Dermis microvascular lymphatic vessel endothelial cell (primary cell): ENCODE measurements around the gene LEUTX. TPM values are rescaled to one million over a fixed set of nuclear protein-coding genes. Genes with fewer than 3 reads are reported as not detected.
"Not testable (repeated sequence)": the region's sequence is repeated elsewhere in the genome, so short reads cannot be mapped to it uniquely, and the experiment has no call there.

Source experiments
- DNase-seq, 2 donors: peaks; one replicate each; pipeline versions ENCODE4 v3.0.0 to v3.0.0-alpha.2; 2010; ENCODE audit warnings: low read depth in 2 of 2
- total RNA-seq: library from RNA; depleted of rRNA; stranded (reverse); fragments of >200 nt; gene quantifications from 2 replicates; pipeline ENCODE4 v1.2.1, GENCODE V29; 2014

Gene LEUTX
- not detected in 2 replicates for total RNA-seq

GRCh38 chr19:39778763-39779162 is at the start of gene LEUTX:
Gene LEUTX, plus strand, starts transcription at chr19:39778854. Its CDS starts 67 bp downstream, at chr19:39778921.
- DNase-seq: no peak

- no peak for DNase-seq
Measured at GRCh38 chr19:39729594-39729993, 49.1 kb upstream of the LEUTX start.

GRCh38 chr19:39731685-39732084 is 47.0 kb upstream of the LEUTX start:
- DNase-seq: no peak

GRCh38 chr19:39733841-39734240 is 44.8 kb upstream of the LEUTX start:
- DNase-seq: no peak

GRCh38 chr19:39735688-39736087 is 43.0 kb upstream of the LEUTX start:
- DNase-seq: no peak

- no peak for DNase-seq
Measured at GRCh38 chr19:39736088-39736487, 42.6 kb upstream of the LEUTX start.

- no peak for DNase-seq
Measured at GRCh38 chr19:39737351-39737750, 41.3 kb upstream of the LEUTX start.

- DNase-seq: no peak
Measured at GRCh38 chr19:39737891-39738290, 40.8 kb upstream of the LEUTX start, which contains the start of gene CLC. Gene CLC, minus strand, starts transcription at chr19:39738029. Its CDS starts 77 bp downstream, at chr19:39737952.

GRCh38 chr19:39738814-39739213 is 39.8 kb upstream of the LEUTX start:
- DNase-seq: no peak

GRCh38 chr19:39740395-39740794 is 38.3 kb upstream of the LEUTX start:
- no peak for DNase-seq

- DNase-seq: no peak
Measured at GRCh38 chr19:39745643-39746042, 33.0 kb upstream of the LEUTX start.

GRCh38 chr19:39746836-39747529 is 31.7 kb upstream of the LEUTX start:
- DNase-seq: no peak

- DNase-seq: no peak
Measured at GRCh38 chr19:39749981-39750380, 28.7 kb upstream of the LEUTX start.

GRCh38 chr19:39752390-39752789 is 26.3 kb upstream of the LEUTX start:
- DNase-seq: no peak

GRCh38 chr19:39752795-39753194 is 25.9 kb upstream of the LEUTX start:
- DNase-seq: no peak

GRCh38 chr19:39754544-39754943 is 24.1 kb upstream of the LEUTX start:
- DNase-seq: no peak

- no peak for DNase-seq
Measured at GRCh38 chr19:39754971-39755370, 23.7 kb upstream of the LEUTX start.

- DNase-seq: no peak
Measured at GRCh38 chr19:39759457-39760184, 19.0 kb upstream of the LEUTX start.

- DNase-seq: not testable (repeated sequence)
Measured at GRCh38 chr19:39761851-39762250, 16.8 kb upstream of the LEUTX start.

- DNase-seq: peak; percentile 11 to 53
Measured at GRCh38 chr19:39765091-39766076, 13.3 kb upstream of the LEUTX start.

- no peak for DNase-seq
Measured at GRCh38 chr19:39768334-39768733, 10.3 kb upstream of the LEUTX start.

GRCh38 chr19:39768786-39769185 is 9.9 kb upstream of the LEUTX start:
- no peak for DNase-seq
